Caco-2 (cell line): Measurements from ENCODE around the gene VPS13D. TPM values are rescaled to one million over a fixed set of nuclear protein-coding genes. Genes with fewer than 3 reads are reported as not detected.

Experiments used
- BruUV-seq: library from RNA; stranded (reverse); fragments of 400-500 nt; replicated peaks from 2 replicates; lab custom pipeline; 2021; lab: Mats Ljungman, UMichigan
- CTCF ChIA-PET: fragments of 300-600 bp; sonication (Branson Sonifier 250); formaldehyde crosslinking; loops from one replicate; lab custom pipeline; 2022; ENCODE audit warnings: antibody characterized with exemption; lab: Charles Lee
- POLR2A ChIA-PET: fragments of 300-600 bp; sonication (Branson Sonifier 250); formaldehyde crosslinking; loops from one replicate; lab custom pipeline; 2022; ENCODE audit warnings: antibody characterized with exemption; lab: Charles Lee
- DNase-seq, 2 experiments: peaks; one replicate each; pipeline versions ENCODE4 v3.0.0 to v3.0.0-alpha.2; 2020 to 2022
- H3K27me3 ChIP-seq: replicated peaks from 2 replicates; pipeline ENCODE4 v1.6.0; 2011; ENCODE audit warnings: low read length; ENCODE audit not compliant: control insufficient read depth, insufficient read depth
- H3K36me3 ChIP-seq: 2 replicates; pipeline ENCODE4 v1.5.1; 2011; ENCODE audit warnings: low read length; ENCODE audit not compliant: control insufficient read depth, insufficient read depth
- H3K4me1 ChIP-seq: fragments of 250-450 bp; sonication (Bioruptor Pico); 2 replicates; pipeline ENCODE4 v1.5.1; 2020; ENCODE audit warnings: mild to moderate bottlenecking
- H3K4me3 ChIP-seq: 2 replicates; pipeline ENCODE4 v1.5.1; 2011; ENCODE audit warnings: low read depth, mild to moderate bottlenecking, control low read depth, low read length
- H3K9me3 ChIP-seq: fragments of 250-450 bp; sonication (Bioruptor Pico); 2 replicates; pipeline ENCODE4 v1.5.1; 2020; ENCODE audit warnings: mild to moderate bottlenecking, moderate library complexity
- H3K27ac Mint-ChIP-seq: one replicate; pipeline ENCODE4 v1.8.0; 2022; ENCODE audit warnings: mixed read lengths; ENCODE audit not compliant: unreplicated experiment
- H3K27me3 Mint-ChIP-seq: one replicate; pipeline ENCODE4 v1.8.0; 2022; ENCODE audit warnings: mixed read lengths; ENCODE audit not compliant: insufficient read depth, unreplicated experiment
- H3K36me3 Mint-ChIP-seq: one replicate; pipeline ENCODE4 v1.8.0; 2022; ENCODE audit warnings: mild to moderate bottlenecking, mixed read lengths; ENCODE audit not compliant: insufficient read depth, unreplicated experiment
- H3K4me1 Mint-ChIP-seq: one replicate; pipeline ENCODE4 v1.8.0; 2022; ENCODE audit warnings: low read depth, mixed read lengths; ENCODE audit not compliant: unreplicated experiment
- H3K4me3 Mint-ChIP-seq: one replicate; pipeline ENCODE4 v1.8.0; 2022; ENCODE audit warnings: mild to moderate bottlenecking, moderate library complexity, mixed read lengths; ENCODE audit not compliant: unreplicated experiment
- H3K9me3 Mint-ChIP-seq: one replicate; pipeline ENCODE4 v1.8.0; 2022; ENCODE audit warnings: mixed read lengths; ENCODE audit not compliant: unreplicated experiment
- intact Hi-C: fragments of 100-400 bp; cut with micrococcal nuclease; formaldehyde crosslinking; loops from one replicate; pipeline ENCODE4 v1.10.0; 2022; ENCODE audit not compliant: unreplicated experiment
- total RNA-seq: library from RNA; stranded (reverse); gene quantifications from 2 replicates; pipeline ENCODE4 v1.2.3, GENCODE V29; 2022
- TF ChIP-seq, protein P1 (sequence below), 2 experiments: fragments of 200-600 bp in 1 of 2; IDR thresholded peaks; 1 replicate in 1 of 2; 2 replicates in 1 of 2; pipeline versions ENCODE4 v1.5.1 to v1.8.0; 2011 to 2022; ENCODE audit warnings: antibody characterized with exemption in 1 of 2, control low read depth in 1 of 2, inconsistent platforms in 1 of 2, low read depth in 1 of 2, low read length in 1 of 2, mild to moderate bottlenecking in 1 of 2, moderate library complexity in 1 of 2; ENCODE audit not compliant: insufficient read depth in 1 of 2, severe bottlenecking in 1 of 2, unreplicated experiment in 1 of 2

The VPS13D gene
- total RNA-seq, 1 experiment from 2014 or later: 25.6 TPM

- no peak overlapping the region for H3K4me3 ChIP-seq
- intact Hi-C loops: no loop called here
- H3K27me3 ChIP-seq: no peaks in the 10 kb centered on the region
- Mint-ChIP-seq H3K4me3 (no peak overlapping the region), H3K9me3 (peaks cover 20% of the 10 kb centered on the region), H3K4me1 (no peaks in the 10 kb centered on the region), H3K36me3 (peaks cover 22% of the 10 kb centered on the region), H3K27me3 (no peaks in the 10 kb centered on the region), H3K27ac (no peak overlapping the region)
- ChIA-PET CTCF (no interaction called here), POLR2A (no interaction called here)
- no peaks in the 10 kb centered on the region for H3K4me1 ChIP-seq
- no TSS peak for BruUV-seq
- H3K36me3 ChIP-seq: no peaks in the 10 kb centered on the region
- TF ChIP-seq, protein P1, sequence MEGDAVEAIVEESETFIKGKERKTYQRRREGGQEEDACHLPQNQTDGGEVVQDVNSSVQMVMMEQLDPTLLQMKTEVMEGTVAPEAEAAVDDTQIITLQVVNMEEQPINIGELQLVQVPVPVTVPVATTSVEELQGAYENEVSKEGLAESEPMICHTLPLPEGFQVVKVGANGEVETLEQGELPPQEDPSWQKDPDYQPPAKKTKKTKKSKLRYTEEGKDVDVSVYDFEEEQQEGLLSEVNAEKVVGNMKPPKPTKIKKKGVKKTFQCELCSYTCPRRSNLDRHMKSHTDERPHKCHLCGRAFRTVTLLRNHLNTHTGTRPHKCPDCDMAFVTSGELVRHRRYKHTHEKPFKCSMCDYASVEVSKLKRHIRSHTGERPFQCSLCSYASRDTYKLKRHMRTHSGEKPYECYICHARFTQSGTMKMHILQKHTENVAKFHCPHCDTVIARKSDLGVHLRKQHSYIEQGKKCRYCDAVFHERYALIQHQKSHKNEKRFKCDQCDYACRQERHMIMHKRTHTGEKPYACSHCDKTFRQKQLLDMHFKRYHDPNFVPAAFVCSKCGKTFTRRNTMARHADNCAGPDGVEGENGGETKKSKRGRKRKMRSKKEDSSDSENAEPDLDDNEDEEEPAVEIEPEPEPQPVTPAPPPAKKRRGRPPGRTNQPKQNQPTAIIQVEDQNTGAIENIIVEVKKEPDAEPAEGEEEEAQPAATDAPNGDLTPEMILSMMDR (IDR thresholded peaks at IDR 0.05; ENCODE audit: insufficient read depth in 1 of 2, low read depth in 1 of 2, low read length in 1 of 2, severe bottlenecking in 1 of 2, unreplicated experiment in 1 of 2): no peak
- H3K9me3 ChIP-seq: no peaks in the 10 kb centered on the region
- no peak for DNase-seq
These were observed 215.4 kb downstream of the VPS13D start for GRCh38 chr1:12445257-12445656.

DNA sequence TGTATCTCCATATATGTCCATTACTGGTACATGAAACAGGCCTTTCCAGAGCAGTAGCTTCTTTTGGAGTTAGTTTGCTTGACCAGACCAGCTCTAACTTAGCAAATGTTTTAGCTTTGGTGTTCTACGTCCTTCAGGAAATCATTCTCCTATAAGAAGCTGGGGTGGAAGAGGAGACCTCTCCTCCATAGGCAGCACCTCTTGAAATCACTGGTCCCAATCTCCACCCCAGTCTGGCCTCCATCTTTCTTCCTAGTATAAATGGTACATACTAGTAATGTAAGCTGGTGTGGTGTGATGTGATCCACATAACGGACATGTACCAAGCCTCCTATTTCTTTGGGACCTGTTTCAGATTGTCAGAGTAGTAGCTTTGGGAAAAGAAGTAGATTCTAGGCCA lies 216.8 kb downstream of the VPS13D start:
- H3K36me3 ChIP-seq: no peaks in the 10 kb centered on the region
- ChIA-PET POLR2A (no interaction called here), CTCF (no interaction called here)
- H3K4me1 ChIP-seq: no peaks in the 10 kb centered on the region
- DNase-seq: no peak
- Mint-ChIP-seq H3K9me3 (peaks cover 20% of the 10 kb centered on the region), H3K27me3 (no peaks in the 10 kb centered on the region), H3K36me3 (peaks cover 19% of the 10 kb centered on the region), H3K27ac (no peak overlapping the region), H3K4me1 (no peaks in the 10 kb centered on the region), H3K4me3 (no peak overlapping the region)
- no peak overlapping the region for H3K4me3 ChIP-seq
- H3K27me3 ChIP-seq: no peaks in the 10 kb centered on the region
- TF ChIP-seq, protein P1 (IDR thresholded peaks at IDR 0.05; ENCODE audit: insufficient read depth in 1 of 2, low read depth in 1 of 2, low read length in 1 of 2, severe bottlenecking in 1 of 2, unreplicated experiment in 1 of 2): no peak
- BruUV-seq: no TSS peak
- no peaks in the 10 kb centered on the region for H3K9me3 ChIP-seq
- intact Hi-C loops: no loop called here

DNA sequence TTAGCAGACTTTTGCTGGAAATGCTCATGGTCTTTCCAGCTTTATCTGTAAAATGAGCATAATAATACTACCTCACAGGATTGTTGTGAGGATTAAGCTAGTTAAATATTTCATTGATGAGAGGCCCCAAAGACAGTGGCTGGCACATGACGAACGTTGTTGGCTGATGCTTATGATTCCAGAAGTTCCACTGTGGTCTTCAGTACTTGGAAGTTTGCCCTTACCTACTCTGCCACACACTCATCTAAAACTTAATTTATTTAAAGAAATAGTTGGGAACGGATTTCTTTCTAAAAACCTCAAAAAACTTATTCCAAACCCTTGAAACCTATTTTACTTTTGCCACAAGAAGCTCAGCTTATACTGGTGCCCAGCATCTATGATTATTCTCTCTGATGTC lies 217.5 kb downstream of the VPS13D start:
- CTCF ChIA-PET: no interaction called here
- intact Hi-C loops: no loop called here
- POLR2A ChIA-PET: no interaction called here

More for the DNA sequence above, 217.5 kb downstream of the VPS13D start:
- Histone ChIP-seq H3K9me3 (no peaks in the 10 kb centered on the region), H3K27me3 (no peaks in the 10 kb centered on the region), H3K4me1 (no peaks in the 10 kb centered on the region), H3K4me3 (no peak overlapping the region), H3K36me3 (no peaks in the 10 kb centered on the region)
- DNase-seq: no peak
- Mint-ChIP-seq H3K9me3 (peaks cover 20% of the 10 kb centered on the region), H3K36me3 (peaks cover 19% of the 10 kb centered on the region), H3K4me1 (no peaks in the 10 kb centered on the region), H3K27me3 (no peaks in the 10 kb centered on the region), H3K27ac (no peak overlapping the region), H3K4me3 (no peak overlapping the region)
- TF ChIP-seq, protein P1 (IDR thresholded peaks at IDR 0.05; ENCODE audit: insufficient read depth in 1 of 2, low read depth in 1 of 2, low read length in 1 of 2, severe bottlenecking in 1 of 2, unreplicated experiment in 1 of 2): no peak
- BruUV-seq: no TSS peak
